A549 (cell line): ENCODE data around the gene PJVK. TPM values are rescaled to one million over a fixed set of nuclear protein-coding genes. Genes with fewer than 3 reads are reported as not detected.

Experiments
- ATAC-seq, 2 experiments: fragments of 200-7000 bp in 1 of 2; fragments of >200 bp in 1 of 2; cut with Nextera tagmentation in 1 of 2; cut with Tn5 transposase in 1 of 2; 3 replicates each; pipeline versions ENCODE4 v1.8.0 to v1.9.1; 2018 to 2020; ENCODE audit warnings: mild to moderate bottlenecking in 1 of 2, moderate library complexity in 1 of 2
- CTCF ChIA-PET: fragments of 300-600 bp; sonication (Branson Sonifier 250); formaldehyde crosslinking; extraction: SDS; loops from one replicate; lab custom pipeline; 2021; ENCODE audit warnings: antibody characterized with exemption, inconsistent platforms; lab: Yijun Ruan, JAX
- POLR2A ChIA-PET: fragments of 350-600 bp; formaldehyde crosslinking; extraction: SDS; loops from one replicate; lab custom pipeline; 2021; ENCODE audit warnings: antibody characterized with exemption, inconsistent platforms; lab: Yijun Ruan, JAX
- DNase-seq, 2 experiments: peaks; one replicate each; pipeline versions ENCODE4 v3.0.0 to v3.0.0-alpha.2; 2011 to 2016; ENCODE audit warnings: low read depth in 1 of 2, low spot score in 1 of 2
- FAIRE-seq: peaks from 2 replicates; lab custom pipeline; 2011; peaks lifted over from hg19 to GRCh38; lab: Jason Lieb, UNC
- H3K27ac ChIP-seq, 2 experiments: fragments of >200 bp; sonication (Bioruptor Twin); formaldehyde crosslinking; 3 replicates each; pipeline ENCODE4 v1.5.1; 2016 to 2017
- H3K4me1 ChIP-seq: fragments of >200 bp; sonication (Bioruptor Twin); formaldehyde crosslinking; 3 replicates; pipeline ENCODE4 v1.6.1; 2016
- H3K4me2 ChIP-seq: fragments of >200 bp; sonication (Bioruptor Twin); formaldehyde crosslinking; 3 replicates; pipeline ENCODE4 v1.6.1; 2016
- H3K4me3 ChIP-seq: fragments of >200 bp; sonication (Bioruptor Twin); formaldehyde crosslinking; 3 replicates; pipeline ENCODE4 v1.5.1; 2016
- H3K9me3 ChIP-seq: fragments of >200 bp; sonication (Bioruptor Twin); formaldehyde crosslinking; 3 replicates; pipeline ENCODE4 v1.6.1; 2016
- BHLHE40 ChIP-seq: IDR thresholded peaks from 2 replicates; pipeline ENCODE4 v1.6.1; 2012; ENCODE audit warnings: low read depth, low read length, inconsistent platforms
- HDAC2 ChIP-seq: fragments of 200-600 bp; sonication (generic); IDR thresholded peaks from 2 replicates; pipeline ENCODE4 v1.6.1; 2016
- NFE2L2 ChIP-seq: fragments of 150-350 bp; conservative IDR thresholded peaks from 2 replicates; pipeline ENCODE4 v1.6.1; 2014; ENCODE audit warnings: low read length
- POLR2AphosphoS2 ChIP-seq: conservative IDR thresholded peaks from 2 replicates; pipeline ENCODE4 v1.6.1; 2012; ENCODE audit warnings: low read length, improper control_type of control experiment, inconsistent platforms
- TFCP2L1 ChIP-seq: fragments of 250-450 bp; sonication (Bioruptor Pico); IDR thresholded peaks from 2 replicates; pipeline ENCODE4 v1.5.0; 2021; ENCODE audit warnings: mild to moderate bottlenecking
- ZNF302 ChIP-seq: fragments of 250-450 bp; sonication (Bioruptor Pico); IDR thresholded peaks from 2 replicates; pipeline ENCODE4 v1.9.0; 2021; ENCODE audit warnings: inconsistent platforms, mild to moderate bottlenecking, moderate library complexity
- WGBS: methylation state at CpG from one replicate; pipeline ENCODE4 v1.1.6; 2017; ENCODE audit errors: missing lambda C conversion rate; 5-methylcytosine and 5-hydroxymethylcytosine counted together
- polyA plus RNA-seq, 4 experiments: library from polyadenylated mRNA; depleted of rRNA in 3 of 4; stranded (reverse); fragments of >200 nt; fragmentation: RNase III in 1 of 4; extraction: RNeasy Plus Mini Kit Qiagen cat#74134 plus additional on column Dnase treatment in 1 of 4; gene quantifications; 2 replicates in 3 of 4; 3 replicates in 1 of 4; pipeline ENCODE4 v1.2.3, GENCODE V29; 2011 to 2017
- TF ChIP-seq, protein P1 (sequence below): fragments of >200 bp; sonication (Bioruptor Twin); formaldehyde crosslinking; IDR thresholded peaks from 2 replicates; pipeline ENCODE4 v1.6.1; 2016
- TF ChIP-seq, protein P2 (sequence below): fragments of 200-600 bp; sonication (generic); IDR thresholded peaks from 2 replicates; pipeline ENCODE4 v1.6.1; 2016; ENCODE audit warnings: antibody characterized with exemption, mild to moderate bottlenecking, moderate library complexity
- TF ChIP-seq, protein P3 (sequence below): fragments of 150-350 bp; IDR thresholded peaks from 2 replicates; pipeline ENCODE4 v1.6.1; 2014; ENCODE audit warnings: low read depth, mild to moderate bottlenecking, low read length
- TF ChIP-seq, protein P4 (sequence below): fragments of 450-650 bp; IDR thresholded peaks from 2 replicates; pipeline ENCODE4 v1.6.1; 2014; ENCODE audit warnings: antibody characterized with exemption
- TF ChIP-seq, protein P5 (sequence below): fragments of 250-450 bp; sonication (Bioruptor Pico); IDR thresholded peaks from 2 replicates; pipeline ENCODE4 v1.5.0; 2021; ENCODE audit warnings: mild to moderate bottlenecking, moderate library complexity, borderline replicate concordance
- TF ChIP-seq, protein P6 (sequence below): fragments of 250-450 bp; sonication (Bioruptor Pico); IDR thresholded peaks from 2 replicates; pipeline ENCODE4 v1.5.0; 2020; ENCODE audit warnings: low read depth, mild to moderate bottlenecking, moderate library complexity
- TF ChIP-seq, protein P7 (sequence below): IDR thresholded peaks from 2 replicates; pipeline ENCODE4 v1.6.1; 2012; ENCODE audit warnings: low read depth, borderline replicate concordance

The PJVK gene
- polyA plus RNA-seq, 2 of the 4 experiments (the other 2 are of a cell fraction), result 3.6 to 10.1 TPM

DNA sequence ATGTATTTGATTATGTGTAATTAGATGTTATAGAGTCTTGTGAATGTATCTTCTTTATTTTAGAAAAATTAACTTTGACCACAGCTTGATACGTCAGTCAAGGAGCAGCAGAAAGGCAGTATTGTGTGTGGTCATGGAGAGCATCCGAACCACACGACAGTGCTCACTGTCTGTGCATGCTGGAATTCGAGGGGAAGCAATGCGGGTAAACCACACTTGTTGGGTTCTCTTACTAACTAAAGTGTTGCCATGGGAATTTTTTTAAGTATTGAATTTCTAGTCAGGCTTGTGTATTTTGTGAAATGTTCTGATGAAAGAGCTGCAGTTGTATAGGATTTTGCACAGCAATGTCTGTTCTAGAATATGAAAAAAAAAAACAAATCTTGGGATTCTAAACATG is 4.8 kb downstream of the PJVK start:
- 87% methylated on average over 5 of the region's 5 CpGs for WGBS
- Histone ChIP-seq H3K4me1 (no peaks in the 10 kb centered on the region), H3K9me3 (no peaks in the 10 kb centered on the region), H3K27ac (no peak overlapping the region)
- no peak for FAIRE-seq
- ATAC-seq, result no peak
- POLR2A ChIA-PET, result no interaction called here
- TF ChIP-seq BHLHE40 (no peak), NFE2L2 (no peak)
- TF ChIP-seq, protein P1, sequence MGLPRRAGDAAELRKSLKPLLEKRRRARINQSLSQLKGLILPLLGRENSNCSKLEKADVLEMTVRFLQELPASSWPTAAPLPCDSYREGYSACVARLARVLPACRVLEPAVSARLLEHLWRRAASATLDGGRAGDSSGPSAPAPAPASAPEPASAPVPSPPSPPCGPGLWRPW, result no peak
- TF ChIP-seq, protein P2, sequence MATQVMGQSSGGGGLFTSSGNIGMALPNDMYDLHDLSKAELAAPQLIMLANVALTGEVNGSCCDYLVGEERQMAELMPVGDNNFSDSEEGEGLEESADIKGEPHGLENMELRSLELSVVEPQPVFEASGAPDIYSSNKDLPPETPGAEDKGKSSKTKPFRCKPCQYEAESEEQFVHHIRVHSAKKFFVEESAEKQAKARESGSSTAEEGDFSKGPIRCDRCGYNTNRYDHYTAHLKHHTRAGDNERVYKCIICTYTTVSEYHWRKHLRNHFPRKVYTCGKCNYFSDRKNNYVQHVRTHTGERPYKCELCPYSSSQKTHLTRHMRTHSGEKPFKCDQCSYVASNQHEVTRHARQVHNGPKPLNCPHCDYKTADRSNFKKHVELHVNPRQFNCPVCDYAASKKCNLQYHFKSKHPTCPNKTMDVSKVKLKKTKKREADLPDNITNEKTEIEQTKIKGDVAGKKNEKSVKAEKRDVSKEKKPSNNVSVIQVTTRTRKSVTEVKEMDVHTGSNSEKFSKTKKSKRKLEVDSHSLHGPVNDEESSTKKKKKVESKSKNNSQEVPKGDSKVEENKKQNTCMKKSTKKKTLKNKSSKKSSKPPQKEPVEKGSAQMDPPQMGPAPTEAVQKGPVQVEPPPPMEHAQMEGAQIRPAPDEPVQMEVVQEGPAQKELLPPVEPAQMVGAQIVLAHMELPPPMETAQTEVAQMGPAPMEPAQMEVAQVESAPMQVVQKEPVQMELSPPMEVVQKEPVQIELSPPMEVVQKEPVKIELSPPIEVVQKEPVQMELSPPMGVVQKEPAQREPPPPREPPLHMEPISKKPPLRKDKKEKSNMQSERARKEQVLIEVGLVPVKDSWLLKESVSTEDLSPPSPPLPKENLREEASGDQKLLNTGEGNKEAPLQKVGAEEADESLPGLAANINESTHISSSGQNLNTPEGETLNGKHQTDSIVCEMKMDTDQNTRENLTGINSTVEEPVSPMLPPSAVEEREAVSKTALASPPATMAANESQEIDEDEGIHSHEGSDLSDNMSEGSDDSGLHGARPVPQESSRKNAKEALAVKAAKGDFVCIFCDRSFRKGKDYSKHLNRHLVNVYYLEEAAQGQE, result no peak
- TF ChIP-seq, protein P3, sequence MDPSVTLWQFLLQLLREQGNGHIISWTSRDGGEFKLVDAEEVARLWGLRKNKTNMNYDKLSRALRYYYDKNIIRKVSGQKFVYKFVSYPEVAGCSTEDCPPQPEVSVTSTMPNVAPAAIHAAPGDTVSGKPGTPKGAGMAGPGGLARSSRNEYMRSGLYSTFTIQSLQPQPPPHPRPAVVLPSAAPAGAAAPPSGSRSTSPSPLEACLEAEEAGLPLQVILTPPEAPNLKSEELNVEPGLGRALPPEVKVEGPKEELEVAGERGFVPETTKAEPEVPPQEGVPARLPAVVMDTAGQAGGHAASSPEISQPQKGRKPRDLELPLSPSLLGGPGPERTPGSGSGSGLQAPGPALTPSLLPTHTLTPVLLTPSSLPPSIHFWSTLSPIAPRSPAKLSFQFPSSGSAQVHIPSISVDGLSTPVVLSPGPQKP, result no peak
- TF ChIP-seq, protein P4, sequence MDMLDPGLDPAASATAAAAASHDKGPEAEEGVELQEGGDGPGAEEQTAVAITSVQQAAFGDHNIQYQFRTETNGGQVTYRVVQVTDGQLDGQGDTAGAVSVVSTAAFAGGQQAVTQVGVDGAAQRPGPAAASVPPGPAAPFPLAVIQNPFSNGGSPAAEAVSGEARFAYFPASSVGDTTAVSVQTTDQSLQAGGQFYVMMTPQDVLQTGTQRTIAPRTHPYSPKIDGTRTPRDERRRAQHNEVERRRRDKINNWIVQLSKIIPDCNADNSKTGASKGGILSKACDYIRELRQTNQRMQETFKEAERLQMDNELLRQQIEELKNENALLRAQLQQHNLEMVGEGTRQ, result no peak
- TF ChIP-seq, all 56 proteins: peak for 0
- CTCF ChIA-PET, result no interaction called here
- no peak overlapping the region for H3K4me3 ChIP-seq
- DNase-seq, result no peak
- H3K4me2 ChIP-seq, result no peak overlapping the region

DNA sequence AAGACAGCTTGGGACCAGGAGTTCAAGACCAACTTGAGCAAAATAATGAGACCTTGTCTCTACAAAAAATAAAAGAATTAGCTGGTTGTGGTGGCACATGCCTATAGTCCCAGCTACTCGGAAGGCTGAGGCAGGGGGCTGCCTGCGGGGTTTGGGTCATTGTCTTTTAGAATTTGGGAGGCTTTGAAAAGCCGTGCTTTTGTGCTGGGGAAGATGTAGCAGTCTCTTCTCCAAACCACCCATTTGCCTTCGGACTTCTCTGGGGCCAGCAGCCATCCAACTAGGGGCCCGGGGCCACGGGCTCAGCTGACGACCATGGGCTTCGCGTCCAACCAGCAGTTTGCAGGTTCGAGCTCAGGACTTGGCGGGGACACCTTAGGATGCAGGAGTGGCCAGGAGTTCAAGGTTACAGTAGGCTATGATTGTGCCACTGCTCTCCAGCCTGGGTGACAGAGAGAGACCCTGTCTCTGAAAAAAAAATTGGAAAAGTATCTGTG is 6.3 kb downstream of the PJVK start:
- no peak overlapping the region for H3K27ac ChIP-seq
- ATAC-seq (no peak), FAIRE-seq (no peak)
- H3K4me3 ChIP-seq, result no peak overlapping the region
- no peaks in the 10 kb centered on the region for H3K4me1 ChIP-seq
- 82% methylated on average over 11 of the region's 11 CpGs for WGBS
- TF ChIP-seq HDAC2 (no peak), ZNF302 (no peak), TFCP2L1 (CRISPR knock-in tag) (no peak), POLR2AphosphoS2 (no peak)
- TF ChIP-seq, protein P5, sequence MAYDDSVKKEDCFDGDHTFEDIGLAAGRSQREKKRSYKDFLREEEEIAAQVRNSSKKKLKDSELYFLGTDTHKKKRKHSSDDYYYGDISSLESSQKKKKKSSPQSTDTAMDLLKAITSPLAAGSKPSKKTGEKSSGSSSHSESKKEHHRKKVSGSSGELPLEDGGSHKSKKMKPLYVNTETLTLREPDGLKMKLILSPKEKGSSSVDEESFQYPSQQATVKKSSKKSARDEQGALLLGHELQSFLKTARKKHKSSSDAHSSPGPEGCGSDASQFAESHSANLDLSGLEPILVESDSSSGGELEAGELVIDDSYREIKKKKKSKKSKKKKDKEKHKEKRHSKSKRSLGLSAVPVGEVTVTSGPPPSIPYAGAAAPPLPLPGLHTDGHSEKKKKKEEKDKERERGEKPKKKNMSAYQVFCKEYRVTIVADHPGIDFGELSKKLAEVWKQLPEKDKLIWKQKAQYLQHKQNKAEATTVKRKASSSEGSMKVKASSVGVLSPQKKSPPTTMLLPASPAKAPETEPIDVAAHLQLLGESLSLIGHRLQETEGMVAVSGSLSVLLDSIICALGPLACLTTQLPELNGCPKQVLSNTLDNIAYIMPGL (CRISPR knock-in tag), result no peak
- TF ChIP-seq, protein P6, sequence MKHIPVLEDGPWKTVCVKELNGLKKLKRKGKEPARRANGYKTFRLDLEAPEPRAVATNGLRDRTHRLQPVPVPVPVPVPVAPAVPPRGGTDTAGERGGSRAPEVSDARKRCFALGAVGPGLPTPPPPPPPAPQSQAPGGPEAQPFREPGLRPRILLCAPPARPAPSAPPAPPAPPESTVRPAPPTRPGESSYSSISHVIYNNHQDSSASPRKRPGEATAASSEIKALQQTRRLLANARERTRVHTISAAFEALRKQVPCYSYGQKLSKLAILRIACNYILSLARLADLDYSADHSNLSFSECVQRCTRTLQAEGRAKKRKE, result no peak
- TF ChIP-seq, protein P7, sequence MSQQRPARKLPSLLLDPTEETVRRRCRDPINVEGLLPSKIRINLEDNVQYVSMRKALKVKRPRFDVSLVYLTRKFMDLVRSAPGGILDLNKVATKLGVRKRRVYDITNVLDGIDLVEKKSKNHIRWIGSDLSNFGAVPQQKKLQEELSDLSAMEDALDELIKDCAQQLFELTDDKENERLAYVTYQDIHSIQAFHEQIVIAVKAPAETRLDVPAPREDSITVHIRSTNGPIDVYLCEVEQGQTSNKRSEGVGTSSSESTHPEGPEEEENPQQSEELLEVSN, result no peak
- TF ChIP-seq, all 56 proteins: peak for 0
- no peak for DNase-seq
- Histone ChIP-seq H3K9me3 (no peaks in the 10 kb centered on the region), H3K4me2 (no peak overlapping the region)
- ChIA-PET POLR2A (interaction anchor here (1.2 kb wide), 1 partner anchor 23 kb away, joined by 3 read pairs; the partner anchor contains the start of gene PLEKHA3), CTCF (interaction anchor here (1.2 to 2.3 kb wide), 2 partner anchors 11 to 43 kb away, joined by 4 to 7 read pairs; no protein-coding TSS in a partner anchor)
